G401.6 (cell line): Measurements from ENCODE around the gene ITFG2.
"Not testable (repeated sequence)": the region's sequence is repeated elsewhere in the genome, so short reads cannot be mapped to it uniquely, and the experiment has no call there.

Experiments
- FAIRE-seq: peaks from 2 replicates; lab custom pipeline; 2012; peaks lifted over from hg19 to GRCh38; lab: Jason Lieb, UNC

The ITFG2 gene

DNA sequence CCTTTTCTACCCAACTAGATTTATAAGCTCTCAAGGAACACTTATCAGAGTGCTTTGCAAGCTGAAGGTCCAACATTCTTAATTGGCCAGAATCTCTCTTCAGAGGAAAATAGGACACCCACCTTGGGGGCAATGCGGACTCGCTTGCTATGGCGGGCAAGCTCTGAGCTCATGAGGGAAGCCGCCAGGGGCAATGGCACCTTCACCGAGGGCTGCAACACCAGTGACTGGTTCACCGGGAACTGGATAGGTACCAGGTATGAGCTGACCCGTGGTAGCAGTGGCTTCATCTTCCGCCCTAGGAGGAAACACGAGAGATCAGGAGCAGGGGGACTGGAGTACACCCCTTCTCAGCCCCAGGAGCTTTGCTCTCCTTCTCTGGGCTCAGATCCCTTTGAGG, 51.7 kb downstream of the ITFG2 start:
- no peak for FAIRE-seq

DNA sequence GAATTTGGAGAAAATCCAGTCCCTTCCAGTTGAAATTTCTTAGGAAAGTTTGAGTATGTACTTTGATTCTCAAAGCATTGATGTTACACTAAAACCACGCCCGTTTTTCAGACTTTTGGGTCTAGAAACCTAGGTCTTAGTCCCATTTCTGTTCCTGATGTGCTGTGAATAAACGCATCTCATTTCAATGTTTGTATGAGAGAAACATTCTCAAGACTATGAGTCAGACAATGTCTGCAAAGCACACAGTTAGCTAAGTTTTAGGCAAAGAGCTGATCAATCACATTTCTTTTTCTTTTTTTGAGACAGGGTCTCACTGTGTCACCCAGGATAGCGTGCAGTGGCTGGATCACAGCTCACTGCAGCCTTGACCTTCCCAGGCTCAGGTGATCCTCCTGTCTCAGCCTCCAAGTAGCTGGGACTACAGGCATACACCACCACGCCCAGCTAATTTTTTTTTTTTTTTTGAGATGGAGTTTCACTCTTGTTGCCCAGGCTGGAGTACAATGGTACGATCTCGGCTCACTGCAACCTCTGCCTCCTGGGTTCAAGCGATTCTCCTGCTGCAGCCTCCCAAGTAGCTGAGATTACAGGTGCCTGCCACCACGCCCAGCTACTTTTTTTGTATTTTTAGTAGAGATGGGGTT, 56.6 kb downstream of the ITFG2 start:
- not testable (repeated sequence) for FAIRE-seq
